Subcutaneous adipose tissue (tissue), 4 donors: ENCODE data around the gene F8A1. TPM values are rescaled to one million over a fixed set of nuclear protein-coding genes. Genes with fewer than 3 reads are reported as not detected.

Source experiments
- CTCF ChIP-seq: fragments of 450-650 bp; IDR thresholded peaks from one replicate; pipeline ENCODE4 v1.5.1; 2016; ENCODE audit warnings: low read depth, mild to moderate bottlenecking, control low read depth, antibody characterized with exemption, moderate library complexity
- small RNA-seq: library from RNA; depleted of rRNA; stranded (forward); fragments of <200 nt; gene quantifications from one replicate; pipeline ENCODE3, GENCODE V24; 2016
- total RNA-seq, 4 donors: library from RNA; depleted of rRNA; stranded (reverse); fragments of >200 nt; gene quantifications; one replicate each; pipeline ENCODE4 v1.1.0, GENCODE V29; 2016

Gene F8A1
- total RNA-seq, 4 donors from 2014 or later, result 0.44 to 12.9 (median 5.8) TPM

GRCh38 chrX:154900323-154900722 lies 14.2 kb downstream of the F8A1 start:
- TF ChIP-seq CTCF, result no peak

- TF ChIP-seq CTCF, result no peak
These were observed 16.3 kb downstream of the F8A1 start for GRCh38 chrX:154902408-154902807.

- no peak for TF ChIP-seq CTCF
These were observed 22.7 kb downstream of the F8A1 start for GRCh38 chrX:154908821-154909220.

GRCh38 chrX:154914052-154914451 lies 27.9 kb downstream of the F8A1 start:
- no peak for TF ChIP-seq CTCF

- no peak for TF ChIP-seq CTCF
These were observed 31.9 kb downstream of the F8A1 start for GRCh38 chrX:154918060-154918483.

Small RNAs within 50 kb of the gene (small RNA-seq; reads per million reads assigned to genes)
- gene MIR1184-1, result not detected

Other genes with a start within 250 kb of the F8A1 start
- not detected for gene CTAG2, start 232.8 kb upstream of the F8A1 start, total RNA-seq
- gene GAB3, start 135.3 kb upstream of the F8A1 start, total RNA-seq, result 10 to 100 TPM in 2 of 4 donors, 1 to 10 TPM in 2; 8.6 to 18.9 (median 13.0) TPM
- gene DKC1, start 123.5 kb upstream of the F8A1 start, total RNA-seq, result 10 to 100 TPM; 23.3 to 65.7 (median 42.1) TPM
- gene MPP1, start 80.9 kb upstream of the F8A1 start, total RNA-seq, result 100 to 1,000 TPM in 1 of 4 donors, 10 to 100 TPM in 3; 40.9 to 106 (median 55.3) TPM
- not detected for gene SMIM9, start 51.7 kb upstream of the F8A1 start, total RNA-seq
- gene F8, start 136.4 kb downstream of the F8A1 start, total RNA-seq, result 10 to 100 TPM; 21.1 to 56.3 (median 36.5) TPM
- gene FUNDC2, start 140.5 kb downstream of the F8A1 start, total RNA-seq, result 10 to 100 TPM; 46.1 to 83.5 (median 69.6) TPM
- 10 to 100 TPM; 20.3 to 30.8 (median 25.0) TPM for gene CMC4, start 184.8 kb downstream of the F8A1 start, total RNA-seq
- 1 to 10 TPM; 1.0 to 8.6 (median 2.2) TPM for gene MTCP1, start 184.8 kb downstream of the F8A1 start, total RNA-seq
- gene BRCC3, start 185.2 kb downstream of the F8A1 start, total RNA-seq, result 10 to 100 TPM; 12.8 to 18.7 (median 15.7) TPM